Neural cell (in vitro differentiated cells): ENCODE data around the gene CD70.

ENCODE experiments used
- CTCF ChIP-seq: fragments of 450-650 bp; IDR thresholded peaks from 2 replicates; pipeline ENCODE4 v1.5.1; 2014; ENCODE audit warnings: antibody characterized with exemption, mild to moderate bottlenecking, moderate library complexity; ENCODE audit not compliant: poor library complexity, severe bottlenecking
- EP300 ChIP-seq: fragments of 450-650 bp; conservative IDR thresholded peaks from 2 replicates; pipeline ENCODE4 v1.6.1; 2014; ENCODE audit warnings: antibody characterized with exemption, mild to moderate bottlenecking, moderate library complexity; ENCODE audit not compliant: poor library complexity, severe bottlenecking
- EZH2 ChIP-seq: fragments of 200-600, 300-800 bp; shearing (Covaris generic), sonication (generic); IDR thresholded peaks from 2 replicates; pipeline ENCODE4 v1.6.1; 2014; ENCODE audit warnings: antibody characterized with exemption, low read length, borderline replicate concordance, mild to moderate bottlenecking; ENCODE audit not compliant: insufficient read depth, poor library complexity, severe bottlenecking
- POLR2AphosphoS5 ChIP-seq: IDR thresholded peaks from 2 replicates; pipeline ENCODE4 v1.6.1; 2012
- RAD21 ChIP-seq: fragments of 450-650 bp; conservative IDR thresholded peaks from 2 replicates; pipeline ENCODE4 v1.6.1; 2014; ENCODE audit warnings: antibody characterized with exemption, mild to moderate bottlenecking, moderate library complexity

- TF ChIP-seq EP300 (no peak), CTCF (no peak), POLR2AphosphoS5 (no peak), EZH2 (no peak), RAD21 (no peak)
Measured at GRCh38 chr19:6610934-6611852, 20.2 kb upstream of the CD70 start.
